Glutamatergic neuron (in vitro differentiated cells): ENCODE data around the gene CCER1. TPM values are rescaled to one million over a fixed set of nuclear protein-coding genes. Genes with fewer than 3 reads are reported as not detected.

ENCODE experiments used
- DNase-seq: peaks from one replicate; pipeline ENCODE4 v3.0.0; 2022
- H3K27ac Mint-ChIP-seq: one replicate; pipeline ENCODE4 v1.8.0; 2020; ENCODE audit warnings: mild to moderate bottlenecking, mixed read lengths, inconsistent platforms; ENCODE audit not compliant: unreplicated experiment
- H3K27me3 Mint-ChIP-seq: one replicate; pipeline ENCODE4 v1.8.0; 2020; ENCODE audit warnings: mild to moderate bottlenecking, moderate library complexity, mixed read lengths, inconsistent platforms; ENCODE audit not compliant: unreplicated experiment
- H3K36me3 Mint-ChIP-seq: one replicate; pipeline ENCODE4 v1.8.0; 2020; ENCODE audit warnings: mild to moderate bottlenecking, mixed read lengths, inconsistent platforms; ENCODE audit not compliant: unreplicated experiment
- H3K4me1 Mint-ChIP-seq: one replicate; pipeline ENCODE4 v1.8.0; 2020; ENCODE audit warnings: mild to moderate bottlenecking, low read depth, mixed read lengths, inconsistent platforms; ENCODE audit not compliant: unreplicated experiment
- H3K4me3 Mint-ChIP-seq: one replicate; pipeline ENCODE4 v1.8.0; 2020; ENCODE audit warnings: mild to moderate bottlenecking, mixed read lengths, inconsistent platforms; ENCODE audit not compliant: unreplicated experiment
- H3K9me3 Mint-ChIP-seq: one replicate; pipeline ENCODE4 v1.8.0; 2020; ENCODE audit warnings: mild to moderate bottlenecking, moderate library complexity, mixed read lengths, inconsistent platforms; ENCODE audit not compliant: unreplicated experiment
- total RNA-seq: library from RNA; stranded (reverse); fragmentation: NEBNext Ultra II Directional; extraction: Animal tissue kit (Norgen Biotek cat#: 25700); gene quantifications from one replicate; pipeline ENCODE4 v1.2.1, GENCODE V29; 2021; ENCODE audit not compliant: unreplicated experiment
- TF ChIP-seq, protein P1 (sequence below): fragments of 200-600 bp; sonication (generic); IDR thresholded peaks from one replicate; pipeline ENCODE4 v1.5.0; 2021; ENCODE audit not compliant: partially characterized antibody, unreplicated experiment

Gene CCER1
- total RNA-seq, 1 donor from 2014 or later = not detected

DNA sequence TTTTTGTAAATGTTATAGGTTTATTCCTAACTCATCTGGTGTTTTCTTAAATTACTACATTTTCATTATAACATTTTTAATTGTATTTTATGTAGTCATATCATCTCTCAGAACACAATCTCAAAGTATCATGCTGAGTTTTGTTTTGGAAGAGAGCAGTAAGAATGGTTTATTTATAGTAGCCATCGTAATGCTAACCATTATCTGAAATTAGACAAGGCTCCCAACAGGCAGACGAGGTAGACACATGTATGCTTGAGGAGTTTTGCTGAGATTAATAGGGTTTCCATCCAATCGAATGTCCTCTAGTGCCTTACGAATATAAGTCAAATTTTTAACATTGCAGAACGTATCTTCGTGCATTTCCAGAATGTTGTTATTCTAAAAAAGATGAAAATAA lies 9.0 kb upstream of the CCER1 start:
- Mint-ChIP-seq H3K27ac (no peak overlapping the region), H3K27me3 (peaks cover 2% of the 10 kb centered on the region), H3K36me3 (no peaks in the 10 kb centered on the region), H3K9me3 (no peaks in the 10 kb centered on the region), H3K4me3 (no peak overlapping the region), H3K4me1 (no peaks in the 10 kb centered on the region)
- no peak for DNase-seq
- TF ChIP-seq, protein P1, sequence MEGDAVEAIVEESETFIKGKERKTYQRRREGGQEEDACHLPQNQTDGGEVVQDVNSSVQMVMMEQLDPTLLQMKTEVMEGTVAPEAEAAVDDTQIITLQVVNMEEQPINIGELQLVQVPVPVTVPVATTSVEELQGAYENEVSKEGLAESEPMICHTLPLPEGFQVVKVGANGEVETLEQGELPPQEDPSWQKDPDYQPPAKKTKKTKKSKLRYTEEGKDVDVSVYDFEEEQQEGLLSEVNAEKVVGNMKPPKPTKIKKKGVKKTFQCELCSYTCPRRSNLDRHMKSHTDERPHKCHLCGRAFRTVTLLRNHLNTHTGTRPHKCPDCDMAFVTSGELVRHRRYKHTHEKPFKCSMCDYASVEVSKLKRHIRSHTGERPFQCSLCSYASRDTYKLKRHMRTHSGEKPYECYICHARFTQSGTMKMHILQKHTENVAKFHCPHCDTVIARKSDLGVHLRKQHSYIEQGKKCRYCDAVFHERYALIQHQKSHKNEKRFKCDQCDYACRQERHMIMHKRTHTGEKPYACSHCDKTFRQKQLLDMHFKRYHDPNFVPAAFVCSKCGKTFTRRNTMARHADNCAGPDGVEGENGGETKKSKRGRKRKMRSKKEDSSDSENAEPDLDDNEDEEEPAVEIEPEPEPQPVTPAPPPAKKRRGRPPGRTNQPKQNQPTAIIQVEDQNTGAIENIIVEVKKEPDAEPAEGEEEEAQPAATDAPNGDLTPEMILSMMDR = no peak

DNA sequence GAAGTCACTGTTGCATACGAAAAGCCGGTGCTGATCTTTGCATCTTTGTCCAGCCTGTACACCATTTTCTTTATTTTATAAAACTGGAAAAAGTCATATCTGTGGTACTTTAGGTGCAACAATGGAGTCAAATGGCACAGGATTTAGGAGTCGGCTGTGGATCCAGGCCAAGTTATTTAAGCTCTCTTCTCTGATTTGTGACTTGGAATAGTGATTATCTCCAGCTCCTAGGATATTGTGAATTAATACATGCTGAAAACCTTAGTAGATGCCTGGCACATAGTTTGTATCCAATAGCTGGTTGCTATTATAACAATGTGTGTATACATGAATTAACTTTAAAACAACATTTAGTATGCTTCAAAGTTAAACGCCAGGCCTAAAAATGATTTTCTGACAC lies 6.2 kb upstream of the CCER1 start:
- no peaks in the 10 kb centered on the region for H3K27me3 Mint-ChIP-seq
- TF ChIP-seq, protein P1 = no peak

DNA sequence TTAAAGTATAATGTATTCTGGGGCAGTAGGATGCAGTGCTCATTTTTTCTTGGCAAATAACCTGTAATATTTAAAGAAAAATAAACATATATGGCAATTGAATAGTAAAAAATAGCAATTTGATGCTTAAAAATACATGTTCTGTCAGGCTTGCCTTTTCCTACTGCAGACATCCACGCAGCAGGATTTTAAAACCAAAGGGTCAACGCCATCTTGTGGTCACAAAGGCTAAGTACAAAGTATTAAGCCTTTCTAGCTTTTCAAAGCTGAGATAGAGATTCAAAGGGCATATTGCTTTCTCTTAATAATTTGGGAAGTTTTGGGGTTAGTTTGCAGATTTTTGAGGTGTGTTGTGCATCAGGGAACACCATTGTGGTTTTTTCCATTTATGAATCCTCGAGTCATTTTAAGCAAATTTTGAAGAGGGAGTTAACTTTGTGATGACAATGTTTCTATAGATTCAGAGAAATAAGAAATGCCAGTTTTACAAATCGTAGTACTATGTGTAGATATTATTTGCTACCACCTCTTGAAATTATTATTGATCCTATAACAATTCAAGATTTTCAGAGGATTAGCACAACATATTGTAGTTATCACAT lies 4.7 kb upstream of the CCER1 start:
- Mint-ChIP-seq H3K4me1 (no peaks in the 10 kb centered on the region), H3K36me3 (no peaks in the 10 kb centered on the region), H3K27ac (no peak overlapping the region), H3K27me3 (no peaks in the 10 kb centered on the region), H3K4me3 (no peak overlapping the region), H3K9me3 (no peaks in the 10 kb centered on the region)
- DNase-seq = no peak
- TF ChIP-seq, protein P1 = peak; percentile 78

More for the DNA sequence above, 6.2 kb upstream of the CCER1 start:
- Mint-ChIP-seq H3K27ac (no peak overlapping the region), H3K4me1 (no peaks in the 10 kb centered on the region), H3K4me3 (no peak overlapping the region), H3K9me3 (no peaks in the 10 kb centered on the region), H3K36me3 (no peaks in the 10 kb centered on the region)
- no peak for DNase-seq

DNA sequence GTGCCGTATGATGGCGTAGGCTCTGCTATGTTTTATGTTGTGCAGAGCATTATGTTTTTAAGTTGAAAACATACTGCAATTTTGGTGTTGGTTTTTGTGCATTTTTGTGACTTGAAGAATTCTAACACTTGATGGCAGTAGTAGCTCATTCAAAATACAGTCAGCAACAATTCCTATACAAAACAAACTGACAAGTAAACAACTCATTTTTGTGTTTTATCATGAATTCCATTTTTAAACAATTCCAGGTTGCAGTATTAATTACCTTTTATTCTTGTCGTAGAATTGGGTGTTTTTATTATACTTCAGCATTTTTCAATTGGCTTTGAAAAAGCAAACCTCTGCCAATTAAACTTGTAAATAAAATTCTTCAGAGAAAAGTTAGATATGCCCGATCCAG lies 4.1 kb upstream of the CCER1 start:
- DNase-seq = no peak

DNA sequence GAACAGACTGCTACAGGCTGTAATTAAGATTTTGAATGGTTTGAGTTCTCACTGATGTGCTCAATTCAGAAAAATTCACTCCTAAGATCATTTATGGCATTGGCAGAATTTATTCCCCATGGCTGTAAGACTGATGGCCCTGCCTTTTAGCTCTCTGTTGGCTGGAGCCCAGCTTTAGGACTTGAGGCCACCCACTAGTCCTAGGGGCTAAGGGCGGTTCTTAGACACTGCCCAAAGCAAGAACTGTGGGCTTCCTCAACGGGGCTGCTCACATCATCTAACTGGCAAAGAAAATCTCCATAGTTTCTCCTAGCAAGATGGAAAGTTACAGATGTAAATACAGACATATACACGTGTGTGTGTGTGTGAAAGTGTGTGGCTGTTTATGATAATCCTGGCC lies 3.4 kb upstream of the CCER1 start:
- Mint-ChIP-seq H3K36me3 (no peaks in the 10 kb centered on the region), H3K4me1 (no peaks in the 10 kb centered on the region), H3K9me3 (no peaks in the 10 kb centered on the region), H3K27ac (no peak overlapping the region), H3K27me3 (peaks cover 2% of the 10 kb centered on the region), H3K4me3 (no peak overlapping the region)
- no peak for DNase-seq
- TF ChIP-seq, protein P1 = no peak

More for the DNA sequence above, 4.1 kb upstream of the CCER1 start:
- H3K4me3 Mint-ChIP-seq = no peak overlapping the region
- no peaks in the 10 kb centered on the region for H3K36me3 Mint-ChIP-seq
- H3K27me3 Mint-ChIP-seq = no peaks in the 10 kb centered on the region
- TF ChIP-seq, protein P1 = no peak
- H3K27ac Mint-ChIP-seq = no peak overlapping the region
- H3K9me3 Mint-ChIP-seq = no peaks in the 10 kb centered on the region
- H3K4me1 Mint-ChIP-seq = no peaks in the 10 kb centered on the region
